Transverse colon (tissue), 4 donors: ENCODE measurements around the gene ROPN1L.

ENCODE experiments used
- POLR2A ChIP-seq: fragments of 450-650 bp; IDR thresholded peaks from one replicate; pipeline ENCODE4 v1.6.1; 2016; ENCODE audit warnings: antibody characterized with exemption, mild to moderate bottlenecking, moderate library complexity
- POLR2AphosphoS5 ChIP-seq, 3 donors: sonication (generic); formaldehyde crosslinking; IDR thresholded peaks; one replicate each; pipeline ENCODE4 v1.6.1; 2016; ENCODE audit warnings: antibody characterized with exemption in 3 of 3
- TF ChIP-seq, protein P1 (sequence below), 5 experiments: fragments of 200-600 bp in 3 of 5; fragments of 450-650 bp in 2 of 5; sonication (generic) in 3 of 5; IDR thresholded peaks; 1 replicate in 2 of 5; 2 replicates in 3 of 5; pipeline ENCODE4 v1.5.1; 2016 to 2017; ENCODE audit warnings: antibody characterized with exemption in 5 of 5, inconsistent platforms in 3 of 5, mild to moderate bottlenecking in 2 of 5, moderate library complexity in 1 of 5

DNA sequence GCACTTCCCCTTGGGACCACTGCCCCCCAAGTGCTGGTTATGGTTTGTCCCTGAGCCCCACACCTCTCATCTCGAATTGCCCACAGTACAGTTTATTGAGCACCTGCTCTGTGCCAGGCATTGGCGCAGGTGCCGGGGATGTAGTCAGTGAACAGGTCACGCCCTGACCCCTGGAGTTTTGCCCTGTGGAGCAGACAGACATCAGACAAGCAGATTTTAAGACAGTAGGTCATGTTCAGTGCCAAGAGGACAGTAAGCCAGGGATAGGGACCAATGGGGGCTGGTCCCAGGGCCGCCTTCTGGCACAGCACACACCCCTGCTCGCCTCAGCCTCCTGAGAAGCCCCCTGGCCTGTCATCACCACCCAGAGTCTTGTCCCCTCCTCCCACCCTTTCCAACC is 21.9 kb downstream of the ROPN1L start:
- TF ChIP-seq POLR2A (no peak), POLR2AphosphoS5 (IDR thresholded peaks at IDR 0.05) (no peak)
- TF ChIP-seq, protein P1, sequence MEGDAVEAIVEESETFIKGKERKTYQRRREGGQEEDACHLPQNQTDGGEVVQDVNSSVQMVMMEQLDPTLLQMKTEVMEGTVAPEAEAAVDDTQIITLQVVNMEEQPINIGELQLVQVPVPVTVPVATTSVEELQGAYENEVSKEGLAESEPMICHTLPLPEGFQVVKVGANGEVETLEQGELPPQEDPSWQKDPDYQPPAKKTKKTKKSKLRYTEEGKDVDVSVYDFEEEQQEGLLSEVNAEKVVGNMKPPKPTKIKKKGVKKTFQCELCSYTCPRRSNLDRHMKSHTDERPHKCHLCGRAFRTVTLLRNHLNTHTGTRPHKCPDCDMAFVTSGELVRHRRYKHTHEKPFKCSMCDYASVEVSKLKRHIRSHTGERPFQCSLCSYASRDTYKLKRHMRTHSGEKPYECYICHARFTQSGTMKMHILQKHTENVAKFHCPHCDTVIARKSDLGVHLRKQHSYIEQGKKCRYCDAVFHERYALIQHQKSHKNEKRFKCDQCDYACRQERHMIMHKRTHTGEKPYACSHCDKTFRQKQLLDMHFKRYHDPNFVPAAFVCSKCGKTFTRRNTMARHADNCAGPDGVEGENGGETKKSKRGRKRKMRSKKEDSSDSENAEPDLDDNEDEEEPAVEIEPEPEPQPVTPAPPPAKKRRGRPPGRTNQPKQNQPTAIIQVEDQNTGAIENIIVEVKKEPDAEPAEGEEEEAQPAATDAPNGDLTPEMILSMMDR (IDR thresholded peaks at IDR 0.05) = no peak
